Neural progenitor cell (in vitro differentiated cells): Measurements from ENCODE around the gene GPR15LG.

Experiments
- EZH2 ChIP-seq: fragments of 200-600 bp; sonication (generic); IDR thresholded peaks from 2 replicates; pipeline ENCODE4 v1.6.1; 2017; ENCODE audit warnings: antibody characterized with exemption, mild to moderate bottlenecking, moderate library complexity
- EZH2phosphoT487 ChIP-seq: fragments of 200-600 bp; sonication (generic); IDR thresholded peaks from 2 replicates; pipeline ENCODE4 v1.6.1; 2017; ENCODE audit warnings: antibody characterized with exemption
- TF ChIP-seq, protein P1 (sequence below): fragments of 200-600 bp; sonication (generic); IDR thresholded peaks from 2 replicates; pipeline ENCODE4 v1.5.1; 2017; ENCODE audit warnings: antibody characterized with exemption, mild to moderate bottlenecking

DNA sequence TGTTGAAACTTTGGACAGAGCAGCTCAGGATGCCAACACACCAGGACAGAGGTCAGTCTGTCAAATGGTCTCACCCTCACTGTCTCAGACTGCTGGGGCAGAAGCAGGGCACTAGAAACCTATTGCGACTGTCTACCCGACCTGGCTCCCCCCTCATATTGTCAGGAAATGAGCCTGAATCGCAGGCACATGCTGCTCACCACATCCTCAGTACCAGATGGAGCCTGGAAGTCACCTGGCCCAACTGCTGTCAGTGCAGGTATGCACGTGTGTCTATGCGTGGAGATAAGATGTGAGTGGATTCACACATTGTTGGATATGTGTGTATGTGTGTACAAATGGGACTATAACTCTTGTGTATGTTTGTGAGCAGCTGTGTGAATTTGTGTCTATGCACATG is 17.5 kb downstream of the GPR15LG start:
- TF ChIP-seq, protein P1, sequence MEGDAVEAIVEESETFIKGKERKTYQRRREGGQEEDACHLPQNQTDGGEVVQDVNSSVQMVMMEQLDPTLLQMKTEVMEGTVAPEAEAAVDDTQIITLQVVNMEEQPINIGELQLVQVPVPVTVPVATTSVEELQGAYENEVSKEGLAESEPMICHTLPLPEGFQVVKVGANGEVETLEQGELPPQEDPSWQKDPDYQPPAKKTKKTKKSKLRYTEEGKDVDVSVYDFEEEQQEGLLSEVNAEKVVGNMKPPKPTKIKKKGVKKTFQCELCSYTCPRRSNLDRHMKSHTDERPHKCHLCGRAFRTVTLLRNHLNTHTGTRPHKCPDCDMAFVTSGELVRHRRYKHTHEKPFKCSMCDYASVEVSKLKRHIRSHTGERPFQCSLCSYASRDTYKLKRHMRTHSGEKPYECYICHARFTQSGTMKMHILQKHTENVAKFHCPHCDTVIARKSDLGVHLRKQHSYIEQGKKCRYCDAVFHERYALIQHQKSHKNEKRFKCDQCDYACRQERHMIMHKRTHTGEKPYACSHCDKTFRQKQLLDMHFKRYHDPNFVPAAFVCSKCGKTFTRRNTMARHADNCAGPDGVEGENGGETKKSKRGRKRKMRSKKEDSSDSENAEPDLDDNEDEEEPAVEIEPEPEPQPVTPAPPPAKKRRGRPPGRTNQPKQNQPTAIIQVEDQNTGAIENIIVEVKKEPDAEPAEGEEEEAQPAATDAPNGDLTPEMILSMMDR = no peak
- TF ChIP-seq EZH2 (no peak), EZH2phosphoT487 (no peak)
